HEK293 (cell line): ENCODE measurements around the gene LPIN2.

ENCODE experiments used
- CTCF ChIA-PET: fragments of 350-600 bp; formaldehyde crosslinking; extraction: SDS; loops from one replicate; lab custom pipeline; 2021; ENCODE audit warnings: antibody characterized with exemption; lab: Yijun Ruan, JAX
- POLR2A ChIA-PET: fragments of 300-600 bp; formaldehyde crosslinking; extraction: SDS; loops from one replicate; lab custom pipeline; 2020; ENCODE audit warnings: antibody characterized with exemption, inconsistent platforms; lab: Yijun Ruan, JAX
- H3K27ac ChIP-seq: fragments of 200-500 bp; sonication (Bioruptor generic); 2 replicates; pipeline ENCODE4 v1.5.1; 2014; ENCODE audit warnings: low read depth, low read length, control low read depth, inconsistent platforms; ENCODE audit errors: extremely low read depth
- H3K36me3 ChIP-seq, 2 experiments: fragments of 200-500 bp in 1 of 2; sonication (Bioruptor generic) in 1 of 2; 1 replicate in 1 of 2; 2 replicates in 1 of 2; pipeline ENCODE4 v1.5.1; 2014 to 2017; ENCODE audit warnings: inconsistent platforms in 2 of 2, low read length in 2 of 2; ENCODE audit not compliant: control insufficient read depth in 2 of 2, insufficient read depth in 1 of 2
- H3K4me1 ChIP-seq: fragments of 200-500 bp; sonication (Bioruptor generic); 2 replicates; pipeline ENCODE4 v1.5.1; 2014; ENCODE audit warnings: mild to moderate bottlenecking, low read length, inconsistent platforms; ENCODE audit not compliant: control insufficient read depth, insufficient read depth
- H3K4me3 ChIP-seq: 2 replicates; pipeline ENCODE4 v1.5.1; 2011; ENCODE audit warnings: low read depth, mild to moderate bottlenecking, control low read depth, low read length, moderate library complexity
- H3K9me3 ChIP-seq: fragments of 200-500 bp; sonication (Bioruptor generic); 2 replicates; pipeline ENCODE4 v1.5.1; 2014; ENCODE audit warnings: low read depth, low read length, inconsistent platforms; ENCODE audit not compliant: control insufficient read depth, insufficient read depth
- BCL11A ChIP-seq: fragments of 450-650 bp; formaldehyde crosslinking; IDR thresholded peaks from 2 replicates; pipeline ENCODE4 v1.5.1; 2016; ENCODE audit warnings: low read depth, missing biosample characterization, missing genetic modification characterization
- GLIS2 ChIP-seq: fragments of 450-650 bp; formaldehyde crosslinking; IDR thresholded peaks from 2 replicates; pipeline ENCODE4 v1.5.1; 2016; ENCODE audit warnings: missing biosample characterization, missing genetic modification characterization
- KLF7 ChIP-seq: fragments of 450-650 bp; formaldehyde crosslinking; IDR thresholded peaks from 2 replicates; pipeline ENCODE4 v1.5.1; 2016; ENCODE audit warnings: missing biosample characterization, missing genetic modification characterization, borderline replicate concordance
- PRDM1 ChIP-seq: fragments of 450-650 bp; formaldehyde crosslinking; IDR thresholded peaks from 2 replicates; pipeline ENCODE4; 2016; ENCODE audit warnings: missing biosample characterization, missing genetic modification characterization
- PRDM4 ChIP-seq: fragments of 450-650 bp; formaldehyde crosslinking; IDR thresholded peaks from 2 replicates; pipeline ENCODE4 v1.5.1; 2017; ENCODE audit warnings: missing biosample characterization, missing genetic modification characterization
- PRDM6 ChIP-seq: fragments of 450-650 bp; formaldehyde crosslinking; IDR thresholded peaks from 2 replicates; pipeline ENCODE4 v1.5.1; 2017; ENCODE audit warnings: missing biosample characterization, missing genetic modification characterization
- SP7 ChIP-seq: fragments of 450-650 bp; formaldehyde crosslinking; IDR thresholded peaks from 2 replicates; pipeline ENCODE4 v1.5.1; 2016; ENCODE audit warnings: missing biosample characterization, missing genetic modification characterization
- ZEB2 ChIP-seq: fragments of 450-650 bp; formaldehyde crosslinking; IDR thresholded peaks from 2 replicates; pipeline ENCODE4 v1.5.1; 2016; ENCODE audit warnings: missing biosample characterization, missing genetic modification characterization
- ZNF169 ChIP-seq: fragments of 450-650 bp; formaldehyde crosslinking; IDR thresholded peaks from 2 replicates; pipeline ENCODE4 v1.5.1; 2016; ENCODE audit warnings: missing biosample characterization, missing genetic modification characterization
- ZNF18 ChIP-seq: fragments of 450-650 bp; formaldehyde crosslinking; IDR thresholded peaks from 2 replicates; pipeline ENCODE4 v1.5.1; 2016; ENCODE audit warnings: missing biosample characterization, missing genetic modification characterization
- ZNF311 ChIP-seq: fragments of 450-650 bp; formaldehyde crosslinking; IDR thresholded peaks from 2 replicates; pipeline ENCODE4 v1.5.1; 2017; ENCODE audit warnings: missing biosample characterization, missing genetic modification characterization, borderline replicate concordance
- ZNF341 ChIP-seq: fragments of 450-650 bp; formaldehyde crosslinking; IDR thresholded peaks from 2 replicates; pipeline ENCODE4; 2016; ENCODE audit warnings: low read depth, missing biosample characterization, missing genetic modification characterization
- ZNF350 ChIP-seq: fragments of 450-650 bp; formaldehyde crosslinking; IDR thresholded peaks from 2 replicates; pipeline ENCODE4 v1.5.0; 2017; ENCODE audit warnings: missing biosample characterization, mild to moderate bottlenecking, missing genetic modification characterization
- ZNF391 ChIP-seq: fragments of 450-650 bp; formaldehyde crosslinking; IDR thresholded peaks from 2 replicates; pipeline ENCODE4 v1.5.1; 2016; ENCODE audit warnings: low read depth, missing biosample characterization, missing genetic modification characterization, borderline replicate concordance
- ZNF501 ChIP-seq: fragments of 450-650 bp; formaldehyde crosslinking; IDR thresholded peaks from 2 replicates; pipeline ENCODE4 v1.5.1; 2016; ENCODE audit warnings: missing biosample characterization, missing genetic modification characterization
- ZNF585B ChIP-seq: fragments of 450-650 bp; formaldehyde crosslinking; IDR thresholded peaks from 2 replicates; pipeline ENCODE4 v1.5.1; 2016; ENCODE audit warnings: missing biosample characterization, missing genetic modification characterization
- ZNF768 ChIP-seq: fragments of 450-650 bp; formaldehyde crosslinking; IDR thresholded peaks from 2 replicates; pipeline ENCODE4 v1.5.1; 2018; ENCODE audit warnings: missing biosample characterization, mild to moderate bottlenecking, missing genetic modification characterization
- ZNF776 ChIP-seq: fragments of 450-650 bp; formaldehyde crosslinking; IDR thresholded peaks from 2 replicates; pipeline ENCODE4 v1.5.0; 2017; ENCODE audit warnings: missing biosample characterization, missing genetic modification characterization, borderline replicate concordance
- TF ChIP-seq, protein P1 (sequence below): fragments of 450-650 bp; formaldehyde crosslinking; IDR thresholded peaks from 2 replicates; pipeline ENCODE4 v1.5.1; 2016; ENCODE audit warnings: missing biosample characterization, missing genetic modification characterization

LPIN2 gene

GRCh38 chr18:2968606-2969005 lies 44.3 kb downstream of the LPIN2 start:
- CTCF ChIA-PET = interaction anchor here (0.5 to 1.2 kb wide), 3 partner anchors 12 to 266 kb away, joined by 3 to 6 read pairs (median 4); no protein-coding TSS in a partner anchor
- POLR2A ChIA-PET = no interaction called here
- H3K4me1 ChIP-seq = no peaks in the 10 kb centered on the region; the same call in 1 of the 2 replicates

More at GRCh38 chr18:2968606-2969005, 44.3 kb downstream of the LPIN2 start:
- Histone ChIP-seq H3K36me3 (no peaks in the 10 kb centered on the region), H3K27ac (no peak overlapping the region), H3K4me3 (no peak overlapping the region), H3K9me3 (no peaks in the 10 kb centered on the region)
- TF ChIP-seq ZEB2 (tag by site-specific recombination) (no peak), ZNF350 (tag by site-specific recombination) (no peak), ZNF391 (tag by site-specific recombination) (no peak), ZNF501 (no peak), SP7 (tag by site-specific recombination) (no peak), ZNF311 (tag by site-specific recombination) (no peak), KLF7 (no peak), PRDM4 (tag by site-specific recombination) (no peak), ZNF776 (tag by site-specific recombination) (no peak), ZNF768 (tag by site-specific recombination) (no peak), BCL11A (tag by site-specific recombination) (no peak), ZNF341 (tag by site-specific recombination) (no peak), PRDM6 (tag by site-specific recombination) (no peak), ZNF585B (tag by site-specific recombination) (no peak), ZNF169 (tag by site-specific recombination) (no peak), GLIS2 (no peak), ZNF18 (tag by site-specific recombination) (no peak), PRDM1 (no peak)
- TF ChIP-seq, protein P1, sequence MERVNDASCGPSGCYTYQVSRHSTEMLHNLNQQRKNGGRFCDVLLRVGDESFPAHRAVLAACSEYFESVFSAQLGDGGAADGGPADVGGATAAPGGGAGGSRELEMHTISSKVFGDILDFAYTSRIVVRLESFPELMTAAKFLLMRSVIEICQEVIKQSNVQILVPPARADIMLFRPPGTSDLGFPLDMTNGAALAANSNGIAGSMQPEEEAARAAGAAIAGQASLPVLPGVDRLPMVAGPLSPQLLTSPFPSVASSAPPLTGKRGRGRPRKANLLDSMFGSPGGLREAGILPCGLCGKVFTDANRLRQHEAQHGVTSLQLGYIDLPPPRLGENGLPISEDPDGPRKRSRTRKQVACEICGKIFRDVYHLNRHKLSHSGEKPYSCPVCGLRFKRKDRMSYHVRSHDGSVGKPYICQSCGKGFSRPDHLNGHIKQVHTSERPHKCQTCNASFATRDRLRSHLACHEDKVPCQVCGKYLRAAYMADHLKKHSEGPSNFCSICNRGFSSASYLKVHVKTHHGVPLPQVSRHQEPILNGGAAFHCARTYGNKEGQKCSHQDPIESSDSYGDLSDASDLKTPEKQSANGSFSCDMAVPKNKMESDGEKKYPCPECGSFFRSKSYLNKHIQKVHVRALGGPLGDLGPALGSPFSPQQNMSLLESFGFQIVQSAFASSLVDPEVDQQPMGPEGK = no peak
